NCI-H2107 (cell line): ENCODE measurements around the gene NRG2.

ENCODE experiments used
- DNase-seq: peaks from one replicate; lab custom pipeline; 2025; lab: John Stamatoyannopoulos, UW

Gene NRG2

GRCh38 chr5:139903795-139904565 lies 139.1 kb downstream of the NRG2 start:
- DNase-seq = no peak

- DNase-seq = no peak
Measured at GRCh38 chr5:139903450-139903794, 139.7 kb downstream of the NRG2 start.

- DNase-seq = no peak
Measured at GRCh38 chr5:139901986-139902385, 141.1 kb downstream of the NRG2 start.

- no peak for DNase-seq
Measured at GRCh38 chr5:139901251-139901575, 141.9 kb downstream of the NRG2 start.

- no peak for DNase-seq
Measured at GRCh38 chr5:139900546-139901250, 142.4 kb downstream of the NRG2 start.

- no peak for DNase-seq
Measured at GRCh38 chr5:139898981-139899380, 144.1 kb downstream of the NRG2 start.

GRCh38 chr5:139897982-139898381 lies 145.1 kb downstream of the NRG2 start:
- DNase-seq = no peak

GRCh38 chr5:139897342-139897741 lies 145.8 kb downstream of the NRG2 start:
- no peak for DNase-seq

GRCh38 chr5:139896718-139897117 lies 146.4 kb downstream of the NRG2 start:
- no peak for DNase-seq

- DNase-seq = no peak
Measured at GRCh38 chr5:139895647-139896046, 147.5 kb downstream of the NRG2 start.

- DNase-seq = no peak
Measured at GRCh38 chr5:139895046-139895445, 148.1 kb downstream of the NRG2 start.

- DNase-seq = no peak
Measured at GRCh38 chr5:139893873-139894272, 149.2 kb downstream of the NRG2 start.

GRCh38 chr5:139889410-139889809 lies 153.7 kb downstream of the NRG2 start:
- no peak for DNase-seq

- no peak for DNase-seq
Measured at GRCh38 chr5:139888370-139888769, 154.7 kb downstream of the NRG2 start.

GRCh38 chr5:139886213-139886612 lies 156.9 kb downstream of the NRG2 start:
- no peak for DNase-seq

GRCh38 chr5:139885857-139886208 lies 157.3 kb downstream of the NRG2 start:
- DNase-seq = no peak

GRCh38 chr5:139885172-139885856 lies 157.8 kb downstream of the NRG2 start:
- no peak for DNase-seq

GRCh38 chr5:139884734-139885133 lies 158.4 kb downstream of the NRG2 start:
- DNase-seq = no peak

GRCh38 chr5:139884144-139884543 lies 159.0 kb downstream of the NRG2 start:
- no peak for DNase-seq

GRCh38 chr5:139882961-139883539 lies 160.0 kb downstream of the NRG2 start:
- DNase-seq = no peak

GRCh38 chr5:139882316-139882715 lies 160.8 kb downstream of the NRG2 start:
- no peak for DNase-seq

- DNase-seq = no peak
Measured at GRCh38 chr5:139881143-139881733, 161.9 kb downstream of the NRG2 start.
